Retina (tissue), 1 donor: ENCODE results near the gene ZCCHC14.
A peak's percentile ranks its signal among the peaks of the same experiment; 100 is the strongest.

Experiments
- DNase-seq: peaks from one replicate; pipeline ENCODE4 v3.0.0-alpha.2; 2016

ZCCHC14 gene

GRCh38 chr16:87451563-87452210 is 41.1 kb downstream of the ZCCHC14 start:
- DNase-seq = no peak

- no peak for DNase-seq
Observed at GRCh38 chr16:87448866-87449265, 44.0 kb downstream of the ZCCHC14 start.

- DNase-seq = no peak
Observed at GRCh38 chr16:87447323-87447722, 45.5 kb downstream of the ZCCHC14 start.

DNA sequence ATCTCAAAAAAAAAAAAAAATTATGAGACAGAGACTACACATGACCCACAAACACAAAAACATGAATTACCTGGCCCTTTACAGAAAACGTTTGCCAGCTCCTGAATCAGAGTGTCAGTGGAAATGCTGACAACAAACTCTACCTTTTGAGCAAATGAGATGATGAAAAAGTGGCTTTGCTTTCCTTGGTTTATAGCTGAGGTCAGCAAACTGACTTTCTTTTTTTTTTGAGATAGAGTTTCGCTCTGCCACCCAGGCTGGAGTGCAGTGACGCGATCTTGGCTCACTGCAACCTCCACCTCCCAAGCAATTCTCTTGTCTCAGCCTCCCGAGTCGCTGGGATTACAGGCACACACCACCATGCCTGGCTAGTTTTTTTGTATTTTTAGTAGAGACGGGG is 46.3 kb downstream of the ZCCHC14 start:
- no peak for DNase-seq

- no peak for DNase-seq
Observed at GRCh38 chr16:87445486-87445885, 47.3 kb downstream of the ZCCHC14 start.

DNA sequence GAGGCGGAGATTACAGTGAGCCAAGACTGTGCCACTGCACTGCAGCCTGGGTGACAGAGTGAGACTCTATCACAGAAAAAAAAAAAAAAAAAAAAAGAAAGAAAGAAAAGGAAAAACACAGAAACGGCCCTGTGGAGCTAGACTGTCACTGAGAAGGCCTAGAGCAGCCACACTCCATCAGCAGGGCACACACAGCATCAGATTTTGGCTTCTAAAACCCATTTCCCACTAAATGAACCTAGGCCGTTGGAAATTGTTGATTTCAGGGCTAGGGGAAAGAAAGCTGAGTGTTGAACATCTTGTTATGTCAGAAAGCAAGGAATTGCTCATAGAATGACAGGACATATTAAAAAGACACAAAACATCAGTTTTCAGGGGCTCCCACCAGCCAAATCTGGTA is 48.9 kb downstream of the ZCCHC14 start:
- no peak for DNase-seq

DNA sequence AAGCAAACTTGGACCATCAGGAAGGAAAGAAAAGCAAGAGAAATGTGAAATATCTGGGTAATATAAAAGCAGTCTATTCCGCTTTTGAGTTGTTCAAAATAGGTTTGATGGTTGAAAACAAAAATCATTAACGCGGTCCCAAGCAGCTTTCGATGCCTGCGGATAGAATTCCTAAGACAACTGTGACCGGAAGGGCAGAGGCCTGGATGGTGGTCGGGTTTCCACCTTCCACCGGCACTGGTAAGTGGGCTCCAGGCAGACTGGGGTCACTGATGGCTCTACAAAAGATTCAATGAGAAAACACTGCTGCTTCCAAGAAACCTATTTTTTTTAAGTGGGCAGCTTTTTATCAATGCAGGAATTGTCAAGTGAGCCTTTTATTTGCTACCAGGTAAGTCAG is 49.8 kb downstream of the ZCCHC14 start:
- no peak for DNase-seq

DNA sequence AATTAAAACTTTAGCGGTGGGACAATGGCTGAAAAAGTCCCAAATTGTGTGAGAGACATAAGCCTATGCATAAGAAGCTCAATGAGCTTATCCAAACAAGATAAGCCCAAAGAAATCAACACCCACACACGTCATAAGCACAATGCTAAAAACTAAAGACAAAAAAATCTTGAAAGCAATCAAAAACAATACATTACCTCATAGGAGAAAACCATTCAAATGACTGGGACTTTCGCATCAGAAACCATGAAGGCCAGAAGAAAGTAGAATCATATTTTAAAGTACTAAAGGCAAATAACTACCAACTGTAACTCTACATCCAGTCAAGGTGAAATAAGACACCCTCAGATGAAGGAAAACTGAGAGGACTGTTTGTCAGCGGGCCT is 50.2 kb downstream of the ZCCHC14 start:
- no peak for DNase-seq

- DNase-seq = no peak
Observed at GRCh38 chr16:87441886-87442580, 50.8 kb downstream of the ZCCHC14 start.

DNA sequence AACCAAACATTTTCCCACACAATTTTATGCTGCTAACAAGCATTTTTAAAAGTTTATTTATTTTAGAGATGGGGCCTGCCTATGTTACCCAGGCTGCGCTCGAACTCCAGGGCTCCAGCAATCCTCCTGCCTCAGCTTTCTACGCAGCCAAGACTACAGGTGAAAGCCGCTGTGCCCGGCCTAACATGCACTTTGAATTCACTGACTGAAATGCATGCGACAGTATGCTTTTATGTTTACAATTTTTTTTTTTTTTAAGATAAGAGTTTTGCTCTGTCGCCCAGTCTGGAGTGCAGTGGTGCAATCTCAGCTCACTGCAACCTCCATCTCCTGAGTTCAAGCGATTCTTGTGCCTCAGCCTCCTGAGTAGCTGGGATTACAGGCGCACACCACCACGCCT is 52.9 kb downstream of the ZCCHC14 start:
- DNase-seq = no peak

DNA sequence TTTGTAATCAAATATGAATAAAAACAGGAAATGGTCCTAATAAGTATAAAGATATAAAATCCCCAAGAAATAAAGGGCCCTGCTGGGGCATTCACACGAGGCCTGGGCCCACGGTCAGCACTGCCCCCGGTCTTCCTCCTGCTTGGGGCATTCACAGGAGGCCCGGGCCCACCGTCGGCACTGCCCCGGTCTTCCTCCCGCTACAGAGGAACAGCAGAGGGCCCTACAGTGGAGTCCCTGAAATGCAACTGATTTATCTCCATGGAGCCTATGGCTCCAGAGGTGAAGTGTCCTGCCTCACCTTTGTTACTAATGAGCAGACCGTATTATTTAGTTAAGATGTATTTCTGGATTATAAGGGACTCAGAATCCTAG is 54.2 kb downstream of the ZCCHC14 start:
- DNase-seq = no peak

GRCh38 chr16:87437911-87438610 is 54.8 kb downstream of the ZCCHC14 start:
- DNase-seq = no peak

DNA sequence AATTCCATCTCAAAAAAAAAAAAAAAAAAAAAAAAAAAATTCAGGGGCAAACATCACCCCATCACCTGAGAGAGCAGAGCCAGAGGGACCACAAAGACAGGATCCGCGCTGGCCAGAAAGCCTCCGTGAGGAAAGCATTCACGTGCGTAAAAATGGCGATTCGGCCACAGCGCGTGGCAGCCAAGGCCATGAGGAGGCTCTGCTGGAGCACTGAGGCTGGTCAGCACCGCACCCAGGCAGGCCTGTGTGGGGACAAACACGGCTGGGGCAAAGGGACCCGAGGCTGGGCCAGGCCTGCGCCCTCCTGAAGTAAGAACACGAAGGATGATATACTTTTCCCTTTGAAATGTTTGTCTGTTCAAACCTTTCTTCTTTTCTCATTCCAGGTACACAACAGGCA is 55.5 kb downstream of the ZCCHC14 start:
- no peak for DNase-seq

DNA sequence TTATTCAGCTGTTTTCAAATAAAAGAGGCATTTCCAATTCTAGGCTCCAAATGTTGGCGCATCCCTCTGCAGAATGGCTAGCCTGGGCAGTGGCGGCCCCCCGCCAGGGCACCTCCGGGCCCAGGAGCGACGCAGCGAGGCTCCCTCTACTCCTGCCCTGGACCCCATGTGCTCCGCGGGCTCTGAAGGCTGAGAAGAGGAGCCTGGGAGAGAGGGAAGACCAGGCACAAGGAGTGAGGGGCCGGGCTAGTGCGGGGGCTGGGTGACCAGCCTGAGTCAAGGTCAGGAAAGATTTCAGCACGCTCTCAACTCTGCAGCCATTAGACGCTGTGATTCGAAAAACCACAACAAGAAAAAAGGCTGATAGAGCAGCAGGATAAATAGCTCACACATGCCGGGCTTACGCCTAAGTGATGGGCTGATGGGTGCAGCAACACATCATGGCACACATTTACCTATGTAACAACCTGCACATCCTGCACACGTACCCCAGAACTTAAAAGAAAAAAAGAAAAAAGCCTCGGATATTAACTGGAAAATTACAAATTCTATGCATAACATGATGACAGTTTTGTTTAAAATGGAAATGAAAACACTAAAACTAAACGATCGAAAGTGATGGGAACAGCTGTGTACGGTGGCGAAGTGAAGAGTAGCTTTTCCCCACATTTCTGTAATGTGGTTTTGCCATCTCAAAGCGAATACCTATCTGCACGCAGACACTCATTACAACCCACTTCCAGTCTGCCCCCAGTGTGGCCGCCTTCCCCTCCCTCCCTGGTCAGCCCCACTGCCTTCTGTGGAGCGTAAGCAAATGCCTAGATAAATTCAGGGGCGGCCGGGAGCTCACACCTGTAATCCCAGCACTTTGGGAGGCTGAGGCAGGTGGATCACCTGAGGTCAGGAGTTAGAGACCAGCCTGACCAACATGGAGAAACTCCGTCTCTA is 56.3 kb downstream of the ZCCHC14 start:
- peak; percentile 39 for DNase-seq

- DNase-seq = no peak
Observed at GRCh38 chr16:87435372-87436224, 57.2 kb downstream of the ZCCHC14 start.

GRCh38 chr16:87434146-87434667 is 58.6 kb downstream of the ZCCHC14 start:
- no peak for DNase-seq

- DNase-seq = no peak
Observed at GRCh38 chr16:87432330-87432915, 60.4 kb downstream of the ZCCHC14 start.

DNA sequence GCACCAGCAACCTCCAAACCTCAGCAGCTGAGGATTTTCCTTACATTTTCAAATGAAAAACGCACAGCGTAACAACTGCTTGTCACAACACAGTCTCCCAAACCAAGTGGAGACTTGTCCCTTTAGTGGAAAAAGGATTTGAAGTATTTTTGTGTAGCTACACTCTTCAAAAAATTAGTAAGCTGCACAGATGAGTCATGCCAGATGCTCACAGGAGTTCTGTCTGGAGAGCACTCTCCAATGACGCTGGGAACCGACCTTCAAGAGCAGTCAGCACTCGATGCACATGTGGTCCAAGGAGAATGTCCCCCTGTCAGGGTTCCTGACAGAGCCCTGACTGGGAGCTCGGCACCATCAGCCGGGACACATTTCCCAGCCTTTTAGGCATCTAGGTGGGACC is 60.9 kb downstream of the ZCCHC14 start:
- no peak for DNase-seq

DNA sequence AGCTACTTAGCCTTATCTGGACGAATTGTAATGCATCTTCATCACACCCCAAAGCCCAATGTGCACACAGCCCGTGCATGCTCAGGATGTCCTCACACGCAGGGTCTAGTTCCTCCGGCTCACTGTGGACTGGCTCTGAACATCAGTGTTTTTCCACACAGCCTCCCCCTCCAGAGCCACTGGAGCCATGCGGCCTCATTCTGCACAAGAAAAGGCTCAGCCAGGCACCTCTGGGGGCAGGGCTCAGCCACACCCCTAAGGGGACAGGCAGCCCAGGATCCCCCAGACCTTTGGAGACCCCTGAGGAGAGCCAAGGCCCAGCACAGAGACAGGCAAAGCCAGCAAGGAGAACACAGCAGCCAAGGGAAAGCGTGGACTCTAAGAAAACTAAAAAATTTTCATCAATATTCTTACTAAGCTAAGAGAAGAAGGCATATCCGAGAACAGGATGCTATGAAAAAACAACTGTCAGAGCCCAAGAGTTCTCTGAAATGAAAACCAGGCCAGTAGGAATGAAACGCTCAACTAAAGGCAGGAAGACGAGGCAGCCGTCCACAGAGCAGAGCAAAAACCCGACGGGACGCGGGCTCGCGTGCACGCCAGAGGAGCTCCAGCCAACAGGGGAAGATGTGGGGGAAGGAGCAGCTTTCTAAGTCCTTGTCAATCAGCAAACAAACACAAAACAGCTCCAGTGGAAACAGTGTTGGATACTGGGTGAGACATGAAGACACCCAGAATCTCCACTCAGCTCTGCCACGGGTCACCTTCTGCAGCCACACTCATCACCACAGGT is 66.2 kb downstream of the ZCCHC14 start:
- DNase-seq = no peak

- no peak for DNase-seq
Observed at GRCh38 chr16:87425941-87426340, 66.9 kb downstream of the ZCCHC14 start.

- no peak for DNase-seq
Observed at GRCh38 chr16:87424266-87424665, 68.6 kb downstream of the ZCCHC14 start.
